NCI-H187 treated with DMSO at 0.1 percent for 48 hours (cell line): Measurements from ENCODE around the gene PAWR.
"Not testable (repeated sequence)": the region's sequence is repeated elsewhere in the genome, so short reads cannot be mapped to it uniquely, and the experiment has no call there.

Experiments
- DNase-seq: peaks from one replicate; lab custom pipeline; 2025; lab: John Stamatoyannopoulos, UW

PAWR gene

GRCh38 chr12:79591988-79592387 lies 98.8 kb downstream of the PAWR start:
- no peak for DNase-seq

- DNase-seq: no peak
Measured at GRCh38 chr12:79590751-79591150, 100.0 kb downstream of the PAWR start.

- no peak for DNase-seq
Measured at GRCh38 chr12:79587368-79587767, 103.4 kb downstream of the PAWR start.

- no peak for DNase-seq
Measured at GRCh38 chr12:79585147-79585546, 105.6 kb downstream of the PAWR start.

- DNase-seq: no peak
Measured at GRCh38 chr12:79573820-79574219, 116.9 kb downstream of the PAWR start.

GRCh38 chr12:79569679-79570078 lies 121.1 kb downstream of the PAWR start:
- no peak for DNase-seq

GRCh38 chr12:79567175-79567563 lies 123.6 kb downstream of the PAWR start:
- DNase-seq: no peak

DNA sequence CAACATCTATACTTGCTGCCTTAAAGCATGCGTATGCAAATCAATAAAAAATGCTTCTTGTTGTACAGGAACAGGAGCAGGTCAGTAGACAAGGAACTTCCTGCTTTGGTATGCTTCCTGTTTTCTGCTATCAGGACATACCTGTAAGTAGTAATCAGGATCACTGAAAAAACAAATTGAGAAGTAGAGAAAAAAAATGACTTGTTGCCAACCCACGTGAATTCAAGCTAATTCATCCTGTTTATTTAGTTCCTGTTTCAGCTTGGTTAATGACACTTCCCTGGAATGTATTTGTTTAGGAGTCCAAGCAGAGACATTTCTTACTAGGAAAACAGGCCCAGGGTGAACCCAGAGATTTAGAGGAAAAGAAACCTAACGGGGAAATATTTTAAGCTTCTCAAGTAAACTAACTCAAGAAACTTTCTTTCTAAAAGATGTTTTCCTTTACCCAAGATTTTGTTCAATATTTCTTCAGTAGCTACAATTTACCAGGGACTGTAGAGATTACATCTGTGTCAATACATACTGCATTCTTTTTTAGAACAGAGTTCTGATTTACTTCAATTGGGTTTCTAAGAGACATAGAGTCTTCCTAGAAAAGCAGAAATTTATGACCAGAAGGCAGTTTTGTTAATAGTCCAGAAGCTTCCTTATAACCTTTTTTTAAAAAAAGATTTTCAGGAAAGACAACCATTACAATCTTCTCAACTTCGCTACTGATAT lies 124.2 kb downstream of the PAWR start:
- no peak for DNase-seq

DNA sequence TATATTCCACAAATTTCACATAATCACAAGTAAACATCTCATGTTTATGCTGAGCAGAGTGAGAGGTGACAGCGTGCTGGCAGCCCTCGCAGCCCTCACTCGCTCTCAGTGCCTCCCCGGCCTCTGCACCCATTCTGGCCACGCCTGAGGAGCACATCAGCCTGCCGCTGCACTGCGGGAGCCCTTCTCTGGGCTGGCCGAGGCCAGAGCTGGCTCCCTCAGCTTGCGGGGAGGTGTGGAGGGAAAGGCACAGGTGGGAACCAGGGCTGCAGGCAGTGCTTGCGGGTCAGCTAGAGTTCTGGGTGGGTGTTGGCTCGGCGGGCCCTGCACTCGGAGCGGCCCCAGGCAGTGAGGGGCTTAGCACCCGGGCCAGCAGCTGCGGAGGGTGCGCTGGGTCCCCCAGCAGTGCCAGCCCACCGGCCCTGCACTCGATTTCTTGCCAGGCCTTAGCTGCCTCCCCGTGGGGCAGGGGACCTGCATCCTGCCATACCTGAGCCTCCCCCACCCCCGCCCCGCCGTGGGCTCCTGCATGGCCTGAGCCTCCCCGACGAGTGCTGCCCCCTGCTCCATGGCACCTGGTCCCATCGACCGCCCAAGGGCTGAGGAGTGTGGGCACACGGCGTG lies 125.9 kb downstream of the PAWR start:
- not testable (repeated sequence) for DNase-seq

DNA sequence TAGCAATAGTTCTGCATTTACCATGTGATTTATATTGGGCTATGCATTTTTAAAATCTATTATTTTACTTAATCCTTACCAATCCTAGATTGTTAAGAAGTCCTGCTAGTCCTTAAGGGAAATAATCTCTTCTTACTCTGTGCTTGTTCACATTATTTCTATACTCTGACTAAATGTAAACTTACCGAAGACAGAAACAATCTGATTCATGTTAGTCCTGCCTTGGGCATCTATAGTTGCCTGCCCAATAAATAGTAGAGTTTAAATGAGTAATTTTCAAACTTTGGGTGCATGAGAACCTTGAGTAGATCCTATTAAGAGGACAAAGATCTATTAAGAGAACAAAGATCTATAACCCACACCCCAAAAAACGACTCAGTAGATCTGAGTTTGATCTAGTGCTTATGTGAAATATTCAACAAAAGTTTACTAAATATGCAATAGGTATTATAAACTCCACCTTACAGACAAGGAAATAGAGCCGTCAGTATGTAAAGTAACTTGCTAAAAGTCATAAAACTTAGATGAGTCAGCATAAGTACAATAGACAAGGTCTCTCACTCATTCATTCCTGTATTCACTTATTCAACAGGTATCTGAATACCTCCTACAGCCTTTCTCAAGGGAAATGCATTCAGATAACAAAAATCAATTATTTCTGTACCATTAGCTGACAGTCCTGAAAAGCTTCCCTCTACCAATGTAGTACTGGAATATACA lies 127.6 kb downstream of the PAWR start:
- DNase-seq: no peak

DNA sequence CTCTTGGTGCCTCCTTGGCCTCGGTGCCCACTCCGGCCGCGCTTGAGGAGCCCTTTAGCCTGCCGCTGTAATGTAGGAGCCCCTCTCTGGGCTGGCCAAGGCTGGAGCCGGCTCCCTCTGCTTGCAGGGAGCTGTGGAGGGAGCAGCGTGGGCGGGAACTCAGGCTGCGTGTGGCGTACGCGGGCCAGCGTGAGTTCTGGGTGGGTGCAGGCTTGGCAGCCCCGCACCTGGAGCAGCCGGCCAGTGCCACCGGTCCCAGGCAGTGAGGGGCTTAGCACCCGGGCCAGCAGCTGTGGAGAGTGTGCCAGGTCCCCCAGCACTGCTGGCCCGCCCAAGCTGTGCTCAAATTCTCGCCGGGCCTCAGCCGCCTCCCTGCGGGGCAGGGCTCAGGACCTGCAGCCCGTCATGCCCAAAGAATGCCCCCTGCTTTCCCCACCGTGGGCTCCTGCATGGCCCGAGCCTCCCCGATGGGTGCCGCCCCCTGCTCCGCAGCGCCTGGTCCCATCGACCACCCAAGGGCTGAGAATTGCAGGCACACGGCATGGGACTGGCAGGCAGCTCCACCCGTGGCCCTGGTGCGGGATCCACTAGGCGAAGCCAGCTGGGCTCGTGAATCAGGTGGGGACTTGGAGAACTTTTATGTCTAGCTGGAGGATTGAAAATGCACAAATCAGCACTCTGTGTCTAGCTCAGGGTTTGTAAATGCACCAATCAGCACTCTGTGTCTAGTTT lies 129.2 kb downstream of the PAWR start:
- no peak for DNase-seq

DNA sequence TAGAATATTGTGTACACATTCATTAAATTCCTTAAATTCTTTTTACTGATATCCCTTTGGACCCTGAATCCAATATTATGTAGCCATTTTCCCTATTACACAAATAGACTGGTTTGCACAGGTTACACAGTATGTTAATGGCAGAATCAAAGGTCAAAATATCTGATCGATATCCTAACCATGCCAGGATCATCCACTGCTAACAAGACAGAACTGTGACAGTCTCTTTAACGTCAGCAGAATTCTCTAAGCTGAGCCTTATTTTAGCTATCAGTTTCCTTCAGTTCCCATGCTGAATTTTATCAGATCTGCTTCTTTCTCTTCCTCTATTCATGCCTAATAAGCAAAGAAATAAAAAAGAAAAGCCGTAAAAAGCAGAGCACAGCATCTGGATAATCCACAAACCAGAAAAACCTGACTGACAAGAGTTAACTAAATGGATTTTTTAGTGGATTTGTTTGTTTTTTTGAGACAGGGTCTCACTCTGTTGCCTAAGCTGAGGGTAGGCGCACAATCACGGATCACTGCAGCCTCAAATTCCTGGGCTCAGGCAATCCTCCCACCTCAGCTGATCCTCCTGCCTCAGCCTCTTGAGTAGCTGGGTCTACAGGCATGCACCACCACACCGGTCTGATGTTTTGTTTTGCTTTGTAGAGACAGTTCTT lies 130.4 kb downstream of the PAWR start:
- DNase-seq: no peak

- DNase-seq: no peak
Measured at GRCh38 chr12:79559591-79559990, 131.2 kb downstream of the PAWR start.

DNA sequence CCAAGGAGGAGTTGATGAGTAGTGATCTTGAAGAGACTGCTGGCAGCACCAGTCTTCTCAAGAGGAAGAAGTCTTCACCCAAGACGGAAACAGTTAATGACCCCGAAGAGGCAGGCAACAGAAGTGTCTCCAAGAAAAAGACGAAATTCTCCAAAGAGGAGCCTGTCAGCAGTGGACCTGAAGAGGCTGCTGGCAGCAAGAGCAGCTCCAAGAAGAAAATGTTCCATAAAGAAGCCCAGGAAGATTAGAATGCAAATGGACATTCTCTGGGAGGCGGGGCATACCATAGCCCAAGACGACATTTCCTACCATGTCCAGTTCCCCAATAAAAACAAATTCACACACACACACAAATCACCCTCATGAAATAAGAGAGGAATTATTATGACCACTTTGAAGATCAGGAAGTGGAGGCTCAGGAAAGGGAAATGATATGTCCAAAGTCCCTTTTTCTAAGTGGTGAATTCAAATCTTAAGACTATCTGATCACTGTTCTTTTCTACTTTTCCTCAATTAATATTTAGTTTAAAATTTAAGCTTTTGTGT lies 131.8 kb downstream of the PAWR start:
- no peak for DNase-seq

- no peak for DNase-seq
Measured at GRCh38 chr12:79557690-79558315, 133.0 kb downstream of the PAWR start.

DNA sequence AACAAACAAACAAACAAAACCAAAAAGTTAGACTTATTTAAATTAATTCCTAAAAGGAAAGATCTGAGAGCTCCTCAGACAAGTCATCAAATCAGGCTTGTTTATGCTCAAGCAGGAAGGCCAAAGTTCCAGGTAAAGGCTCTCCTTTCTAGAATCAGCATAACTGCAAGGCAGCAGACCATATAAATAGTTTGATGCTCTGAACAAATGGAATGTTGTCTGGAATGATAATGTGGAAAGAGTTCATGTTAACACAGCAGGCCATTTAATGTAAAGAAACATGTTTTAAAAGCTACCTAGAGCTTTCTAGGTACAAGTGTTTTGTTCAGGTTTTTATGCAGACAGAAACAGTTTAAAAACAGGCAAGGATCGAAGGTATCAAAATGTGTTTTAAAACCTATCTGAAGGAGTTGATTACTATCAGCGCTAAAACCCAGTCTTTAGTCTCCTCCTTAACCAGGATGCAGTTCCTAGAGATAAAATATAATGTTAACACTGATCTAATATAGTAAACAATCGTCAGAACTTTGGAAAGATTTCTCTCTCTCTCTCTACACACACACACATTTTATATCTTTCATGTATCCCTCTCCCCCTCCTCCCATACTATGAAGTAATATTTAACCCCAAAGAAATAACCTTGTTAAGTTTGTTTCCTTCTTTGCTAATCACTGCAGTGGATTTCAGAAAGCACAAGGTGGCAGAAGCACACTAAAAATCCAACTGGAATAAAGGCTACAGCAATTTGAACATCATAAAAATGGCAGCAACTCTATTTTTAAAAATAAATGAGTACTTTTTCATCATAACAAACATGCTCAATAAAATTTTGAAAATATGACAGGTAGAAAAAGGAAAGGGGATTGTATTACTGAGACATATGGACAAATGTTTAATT lies 135.5 kb downstream of the PAWR start:
- DNase-seq: no peak

- DNase-seq: no peak
Measured at GRCh38 chr12:79553863-79554574, 136.7 kb downstream of the PAWR start.

- no peak for DNase-seq
Measured at GRCh38 chr12:79552192-79552591, 138.6 kb downstream of the PAWR start.

- no peak for DNase-seq
Measured at GRCh38 chr12:79549531-79550271, 141.1 kb downstream of the PAWR start.
